Stimulated activated CD4-positive, alpha-beta T cell treated with anti-CD3 and anti-CD28 coated beads, Interleukin-1b, Interleukin-23, amount 100 ng/mL, for 24 hours (primary cell): ENCODE data around the gene MED19.
A peak's percentile ranks its signal among the peaks of the same experiment; 100 is the strongest.
"Not testable (repeated sequence)": the region's sequence is repeated elsewhere in the genome, so short reads cannot be mapped to it uniquely, and the experiment has no call there.

Experiments used
- DNase-seq, 4 experiments: peaks; one replicate each; pipeline ENCODE4 v3.0.0-alpha.2; 2020; ENCODE audit warnings: low read depth in 4 of 4, low spot score in 1 of 4

MED19 gene

DNA sequence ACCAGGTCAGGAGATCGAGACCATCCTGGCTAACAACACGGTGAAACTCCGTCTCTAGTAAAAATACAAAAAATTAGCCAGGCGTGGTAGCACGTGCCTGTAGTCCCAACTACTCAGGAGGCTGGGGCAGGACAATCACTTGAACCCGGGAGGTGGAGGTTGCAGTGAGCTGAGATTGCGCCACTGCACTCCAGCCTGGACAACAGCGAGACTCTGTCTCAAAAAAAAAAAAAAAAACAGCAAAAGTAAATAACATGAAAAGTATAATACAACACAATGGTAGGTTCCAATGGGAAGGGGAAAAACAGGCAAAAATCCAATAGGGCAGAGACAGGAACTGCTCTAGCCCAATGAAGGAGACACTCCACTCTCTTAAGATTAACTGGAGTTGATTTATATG lies 6.6 kb downstream of the MED19 start:
- DNase-seq: not testable (repeated sequence)

DNA sequence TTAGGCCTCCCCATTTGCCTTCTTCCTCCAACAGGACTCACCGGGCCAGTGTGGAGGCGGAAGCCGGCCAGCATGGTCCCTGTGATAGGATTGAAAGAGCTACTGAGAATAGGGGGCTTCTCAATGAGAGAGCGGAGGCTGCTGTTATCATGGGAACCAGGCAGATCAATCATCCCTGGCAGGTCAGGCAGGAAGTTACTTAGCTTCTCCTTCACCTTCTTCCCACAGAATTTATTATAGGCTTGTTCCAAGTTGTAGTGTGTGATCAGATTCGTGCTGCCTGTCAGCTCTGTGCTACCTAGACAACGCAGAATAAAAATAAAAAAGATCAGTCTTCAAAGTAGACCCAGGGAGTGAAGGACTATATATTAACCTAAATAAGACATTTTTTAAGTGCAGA lies 7.1 kb downstream of the MED19 start:
- DNase-seq: no peak

DNA sequence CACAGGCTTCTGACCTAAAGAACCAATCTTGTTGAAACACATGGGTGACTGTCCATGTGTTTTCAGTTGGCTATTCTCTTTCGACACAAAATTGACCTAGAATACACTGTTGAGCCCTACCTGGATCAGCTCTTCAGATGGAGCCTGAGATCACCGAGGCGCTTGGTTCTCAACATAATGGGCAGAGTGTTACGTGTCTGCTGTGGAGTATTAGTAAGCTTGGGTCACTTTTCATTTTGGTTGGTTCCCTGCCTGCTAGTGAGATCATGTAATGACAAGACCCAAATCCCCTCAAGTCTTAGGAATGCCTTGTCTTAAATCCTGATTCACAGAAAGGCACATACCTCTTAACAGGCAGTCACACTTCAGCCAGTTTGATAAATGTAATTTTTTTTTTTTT lies 8.7 kb downstream of the MED19 start:
- no peak for DNase-seq

DNA sequence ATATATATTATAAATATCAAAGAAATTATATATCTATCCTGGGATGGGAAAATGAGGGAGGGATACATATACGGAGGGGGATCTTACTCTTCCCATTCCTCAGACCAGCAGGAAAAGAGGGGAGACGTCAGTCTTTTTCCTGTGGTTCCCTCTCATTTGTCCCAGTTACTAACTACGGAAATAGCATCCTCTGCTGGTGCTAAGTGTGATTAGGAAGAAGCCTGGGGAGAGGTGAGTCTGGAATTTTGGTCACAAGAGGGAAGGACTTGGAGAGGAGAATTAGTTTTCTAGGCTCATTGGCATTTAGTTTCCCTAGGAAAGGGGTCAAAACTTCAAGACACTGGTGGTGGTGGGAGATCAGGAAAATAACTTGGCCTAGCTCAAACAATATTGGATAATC lies 11.6 kb downstream of the MED19 start:
- DNase-seq: no peak

DNA sequence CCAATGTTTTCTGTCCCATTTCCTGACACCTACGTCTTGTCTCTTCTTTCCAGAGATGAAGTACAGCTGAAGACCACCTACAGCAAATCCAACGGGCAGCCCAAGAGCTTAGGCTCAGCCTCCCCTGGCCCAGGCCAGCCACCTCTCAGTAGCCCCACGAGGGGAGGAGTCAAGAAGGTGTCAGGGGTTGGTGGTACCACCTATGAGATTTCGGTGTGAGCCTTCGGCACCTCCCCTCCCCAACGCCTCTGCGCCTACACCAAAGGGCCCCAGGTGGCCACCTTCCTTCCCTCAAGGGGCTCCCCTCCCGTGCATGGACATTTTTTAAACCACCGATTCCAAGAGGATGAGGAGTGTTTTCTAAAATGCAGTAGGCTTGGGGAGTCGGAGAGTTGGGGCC lies 12.2 kb downstream of the MED19 start:
- DNase-seq: no peak

DNA sequence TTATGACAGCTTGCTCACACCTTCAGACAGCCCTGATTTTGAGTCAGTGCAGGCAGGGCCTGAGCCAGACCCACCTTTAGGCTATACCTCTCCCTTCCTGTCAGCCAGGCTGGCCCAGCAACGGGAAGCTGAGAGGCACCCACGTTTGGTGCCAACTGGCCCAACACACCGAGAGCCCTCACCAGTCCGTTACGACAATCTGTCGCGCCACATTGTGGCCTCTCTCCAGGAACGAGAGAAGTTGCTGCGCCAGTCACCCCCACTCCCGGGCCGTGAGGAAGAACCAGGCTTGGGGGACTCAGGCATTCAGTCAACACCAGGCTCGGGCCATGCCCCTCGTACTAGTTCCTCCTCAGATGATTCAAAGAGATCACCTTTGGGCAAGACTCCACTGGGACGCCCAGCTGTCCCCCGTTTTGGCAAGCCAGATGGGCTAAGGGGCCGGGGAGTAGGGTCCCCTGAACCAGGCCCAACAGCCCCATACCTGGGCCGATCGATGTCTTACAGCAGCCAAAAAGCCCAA lies 13.1 kb downstream of the MED19 start:
- DNase-seq: no peak

GRCh38 chr11:57690474-57690873 lies 21.5 kb downstream of the MED19 start:
- not testable (repeated sequence) for DNase-seq

DNA sequence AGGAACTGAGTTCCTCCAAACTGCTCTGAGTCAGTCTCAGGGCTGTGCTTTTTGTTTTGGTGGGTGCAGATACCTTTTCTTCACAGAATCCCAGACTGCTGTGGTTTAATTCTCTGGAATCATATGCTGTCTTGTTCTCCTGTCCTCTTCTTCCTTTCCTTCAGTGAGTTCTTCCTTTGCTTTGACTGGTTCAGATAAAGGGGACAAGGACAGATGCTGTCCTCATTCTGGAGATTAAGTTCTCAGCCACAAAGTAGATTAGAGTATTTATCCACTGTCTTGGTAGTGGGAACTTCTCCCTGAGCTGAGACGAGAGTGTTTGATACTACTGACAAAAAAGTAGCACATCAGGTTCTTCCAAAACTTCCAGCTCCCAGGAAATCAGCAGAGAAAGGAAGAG lies 30.8 kb downstream of the MED19 start:
- no peak for DNase-seq

DNA sequence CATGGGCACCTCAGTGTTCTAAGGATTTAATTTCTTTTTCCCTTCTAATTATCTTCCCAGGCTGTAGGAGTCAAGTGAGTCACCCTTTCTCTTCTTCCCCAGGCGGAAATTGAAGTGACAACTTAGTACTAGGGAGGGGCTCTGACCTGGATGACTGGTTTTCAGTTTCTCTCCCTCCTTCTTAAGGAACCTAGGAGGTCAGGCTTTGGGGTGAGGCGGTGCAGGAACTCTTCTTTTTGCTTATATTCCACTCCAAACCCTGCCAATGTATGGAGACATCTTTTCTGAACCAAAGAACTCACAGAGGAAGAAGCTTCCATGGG lies 31.5 kb downstream of the MED19 start:
- no peak for DNase-seq

DNA sequence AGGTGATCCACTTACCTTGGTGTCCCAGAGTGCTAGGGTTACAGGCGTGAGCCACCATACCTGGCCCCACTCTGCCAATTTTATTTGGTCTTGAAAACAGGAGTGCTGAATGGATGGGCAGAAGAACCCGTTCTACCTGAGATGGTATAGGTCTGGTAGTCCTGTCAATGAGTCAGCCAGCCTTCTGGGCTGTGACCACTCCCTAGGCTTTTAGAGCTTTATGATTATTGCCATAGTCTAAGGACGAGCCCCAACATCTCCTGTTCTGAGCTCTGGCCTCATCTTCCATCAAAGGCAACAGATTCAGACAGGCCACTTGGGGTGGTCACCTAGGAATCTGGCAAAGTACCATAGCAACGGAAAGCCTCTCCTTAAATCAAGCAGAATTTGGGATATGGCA lies 32.6 kb downstream of the MED19 start:
- no peak for DNase-seq

GRCh38 chr11:57675176-57675941 lies 36.7 kb downstream of the MED19 start:
- DNase-seq: no peak

- no peak for DNase-seq
Measured at GRCh38 chr11:57674251-57674650, 37.8 kb downstream of the MED19 start.

GRCh38 chr11:57668434-57668782 lies 43.6 kb downstream of the MED19 start:
- DNase-seq: peak in 1 of 4 experiments; percentile 16

DNA sequence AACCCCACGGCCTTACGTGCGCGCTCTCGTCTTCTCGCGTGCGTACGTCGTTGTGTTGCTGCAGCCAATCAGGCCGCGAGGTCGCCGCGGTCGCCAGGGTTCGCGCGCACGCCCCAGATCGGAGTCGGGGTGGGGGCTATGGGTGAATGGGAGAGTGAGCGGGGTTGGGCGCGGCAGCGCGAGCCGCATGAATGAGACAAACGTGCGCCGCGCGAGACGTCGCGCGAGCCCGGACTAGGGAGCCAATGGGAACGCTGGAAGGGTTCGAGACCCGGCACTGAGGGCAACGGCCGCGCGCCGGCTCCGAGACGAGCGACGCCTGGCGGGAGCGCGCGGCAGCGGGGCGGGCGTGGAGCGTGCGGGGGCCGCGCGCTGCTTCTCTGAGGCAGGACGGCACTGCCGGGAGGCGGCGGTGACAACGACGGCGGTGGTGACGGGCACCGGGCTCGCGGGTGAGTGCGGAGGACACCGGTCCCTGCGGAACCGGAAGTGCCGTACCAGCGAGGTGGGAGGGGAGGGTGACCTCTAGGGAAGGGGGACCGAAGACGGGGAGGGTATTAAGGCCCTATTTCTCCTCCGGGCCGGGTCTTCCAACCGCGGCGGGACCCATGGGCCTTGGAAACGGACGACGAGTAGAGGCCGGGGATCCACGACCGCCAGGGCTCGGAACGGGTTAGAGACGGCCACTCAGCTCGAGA lies 44.1 kb downstream of the MED19 start, which contains the start of gene ZDHHC5:
ZDHHC5 (plus strand) TSS at position 379 of the 698 bp plus-strand sequence. CDS start 4,977 bp downstream, outside the sequence.
- DNase-seq: peak; percentile 94 to 99 (median 98)

- DNase-seq: peak; percentile 69 to 85 (median 77)
Measured at GRCh38 chr11:57667117-57667735, 44.8 kb downstream of the MED19 start.

GRCh38 chr11:57663975-57664374 lies 48.0 kb downstream of the MED19 start:
- no peak for DNase-seq

DNA sequence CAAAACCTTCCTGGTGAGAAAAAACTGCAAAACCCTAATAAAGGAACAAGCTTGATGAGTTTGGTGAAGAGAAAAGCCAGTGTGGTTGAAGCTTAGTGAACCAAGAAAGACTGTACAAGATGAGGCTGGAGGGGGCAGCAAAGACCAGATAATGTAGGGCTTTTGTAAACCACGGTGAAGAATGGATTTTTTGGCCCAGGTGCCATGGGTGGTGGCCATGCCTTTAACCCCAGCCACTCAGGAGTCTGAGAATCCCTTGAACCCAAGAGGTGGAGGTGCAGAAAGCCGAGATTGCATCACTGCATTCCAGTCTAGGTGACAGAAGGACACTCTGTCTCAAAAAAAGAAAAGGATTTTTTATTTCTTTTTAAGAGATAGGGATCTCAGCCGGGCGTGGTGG lies 49.1 kb downstream of the MED19 start:
- DNase-seq: no peak

DNA sequence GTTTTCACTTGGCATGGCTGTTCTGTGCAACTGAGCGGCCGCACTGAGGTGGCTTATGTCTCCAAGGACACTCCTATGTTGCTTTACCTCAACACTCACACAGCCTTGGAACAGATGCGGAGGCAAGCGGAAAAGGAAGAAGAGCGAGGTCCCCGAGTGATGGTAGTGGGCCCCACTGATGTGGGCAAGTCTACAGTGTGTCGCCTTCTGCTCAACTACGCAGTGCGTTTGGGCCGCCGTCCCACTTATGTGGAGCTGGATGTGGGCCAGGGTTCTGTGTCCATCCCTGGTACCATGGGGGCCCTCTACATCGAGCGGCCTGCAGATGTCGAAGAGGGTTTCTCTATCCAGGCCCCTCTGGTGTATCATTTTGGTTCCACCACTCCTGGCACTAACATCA lies 52.3 kb downstream of the MED19 start:
- DNase-seq: no peak

GRCh38 chr11:57658023-57658361 lies 54.0 kb downstream of the MED19 start:
- no peak for DNase-seq

DNA sequence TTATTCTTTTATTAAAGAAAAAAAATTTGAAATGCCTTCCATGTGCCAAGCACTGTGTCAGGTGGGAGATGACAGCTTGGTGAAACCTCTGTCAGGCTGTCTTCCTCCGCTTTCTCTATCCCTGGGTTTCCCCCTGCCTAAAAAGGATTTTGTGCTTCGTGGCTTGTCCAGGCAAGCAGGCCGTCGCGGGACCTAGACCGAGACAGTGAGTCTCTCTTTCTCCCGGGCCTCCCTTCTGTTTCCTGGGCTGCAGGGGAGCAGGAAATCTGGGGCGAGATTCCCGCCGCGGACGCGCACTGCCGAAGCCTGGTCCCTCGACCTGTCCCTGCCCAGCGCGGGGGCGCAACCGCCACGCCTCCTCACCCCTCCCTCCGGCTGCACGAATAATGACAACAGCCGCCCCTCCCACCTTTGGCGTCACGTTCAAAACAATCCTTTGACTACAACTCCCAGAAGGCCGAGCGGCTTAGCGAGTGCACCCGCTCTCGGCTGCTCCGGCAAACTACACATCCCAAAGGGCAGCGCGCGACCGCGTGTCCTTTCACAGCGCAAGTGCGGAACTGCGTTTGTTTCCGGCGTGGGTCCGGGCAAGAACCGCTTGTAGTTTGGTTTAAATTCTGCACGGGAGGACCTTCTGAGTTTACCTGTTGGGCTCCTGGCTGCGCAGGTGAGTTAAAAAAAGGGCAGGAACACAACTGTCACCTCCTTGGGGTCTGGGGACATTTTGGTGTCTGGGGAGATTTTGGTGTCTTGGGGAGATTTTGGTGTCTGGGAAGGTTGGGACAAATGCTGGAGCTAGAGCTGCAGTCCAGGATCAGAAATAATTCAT lies 54.6 kb downstream of the MED19 start, which contains the start of gene CLP1:
CLP1 (plus strand) TSS at position 569 of the 829 bp plus-strand sequence. CDS start 1,715 bp downstream, outside the sequence.
- peak; percentile 93 to 99 (median 98) for DNase-seq

DNA sequence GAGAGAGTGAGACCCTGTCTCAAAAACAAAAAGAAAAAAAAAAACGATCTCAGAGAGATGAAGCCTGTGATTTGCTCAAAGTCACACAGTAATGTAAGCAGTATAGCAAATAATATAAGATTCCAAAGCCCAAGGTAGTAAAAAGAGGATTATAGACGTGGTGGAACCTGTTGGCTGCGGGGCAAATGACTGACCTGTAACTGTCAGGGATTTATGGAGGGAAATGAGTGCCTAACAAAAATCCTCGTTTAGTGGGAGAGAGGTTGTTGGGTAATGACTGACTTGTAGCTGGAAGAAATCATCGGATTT lies 55.2 kb downstream of the MED19 start:
- no peak for DNase-seq
